K562 (cell line): ENCODE results near the gene C14orf180. TPM values are rescaled to one million over a fixed set of nuclear protein-coding genes. Genes with fewer than 3 reads are reported as not detected.

Experiments used
- ATF3 ChIP-seq, 2 experiments: fragments of 450-650 bp in 1 of 2; sonication (generic) in 1 of 2; formaldehyde crosslinking in 1 of 2; IDR thresholded peaks in 1 of 2; conservative IDR thresholded peaks in 1 of 2; 2 replicates each; pipeline versions ENCODE4 v1.6.1 to v1.8.1; 2016 to 2023; ENCODE audit warnings: mild to moderate bottlenecking in 2 of 2, moderate library complexity in 2 of 2, inconsistent platforms in 1 of 2, missing genetic modification reagents in 1 of 2
- E2F3 ChIP-seq: fragments of 250-450 bp; sonication (Bioruptor Pico); IDR thresholded peaks from 2 replicates; pipeline ENCODE4 v1.4.0; 2020; ENCODE audit warnings: mild to moderate bottlenecking
- TBL1XR1 ChIP-seq, 2 experiments: IDR thresholded peaks; 2 replicates each; pipeline ENCODE4 v1.6.1; 2012; ENCODE audit warnings: improper control_type of control experiment in 2 of 2, low read length in 2 of 2, mild to moderate bottlenecking in 1 of 2
- THAP12 ChIP-seq: fragments of 250-450 bp; sonication (Bioruptor Pico); IDR thresholded peaks from 2 replicates; pipeline ENCODE4 v1.9.0; 2021; ENCODE audit warnings: mild to moderate bottlenecking, inconsistent platforms
- UBTF ChIP-seq, 2 experiments: IDR thresholded peaks; 2 replicates each; pipeline ENCODE4 v1.6.1; 2012; ENCODE audit warnings: improper control_type of control experiment in 2 of 2, low read depth in 2 of 2, low read length in 2 of 2, borderline replicate concordance in 1 of 2
- ZFP30 ChIP-seq: fragments of 250-450 bp; sonication (Bioruptor Pico); IDR thresholded peaks from 2 replicates; pipeline ENCODE4 v1.8.0; 2022; ENCODE audit warnings: moderate library complexity, mild to moderate bottlenecking, inconsistent platforms, borderline replicate concordance
- ZNF586 ChIP-seq: fragments of 450-650 bp; formaldehyde crosslinking; conservative IDR thresholded peaks from 2 replicates; pipeline ENCODE4 v1.4.0; 2020; ENCODE audit warnings: mild to moderate bottlenecking, moderate library complexity
- polyA plus RNA-seq, 8 experiments: library from polyadenylated mRNA; depleted of rRNA in 4 of 8; stranded (reverse) in 5 of 8; unstranded in 3 of 8; fragments of >200 nt; fragmentation: Nextera tagmentation in 2 of 8; fragmentation: Illumina TruSeq in 1 of 8; extraction: Ambion mirVana in 2 of 8; extraction: Trizol in 1 of 8; gene quantifications; 2 replicates each; pipeline versions ENCODE4 v1.2.1 to v1.2.3, GENCODE V29; 2011 to 2014; ENCODE audit warnings: inconsistent platforms in 1 of 8, missing spikeins in 1 of 8
- total RNA-seq, 7 experiments: library from RNA; depleted of rRNA in 6 of 7; stranded (reverse); fragments of >200 nt in 6 of 7; fragmentation: Illumina TruSeq in 2 of 7; extraction: Trizol in 2 of 7; gene quantifications; 2 replicates each; pipeline versions ENCODE4 v1.2.1 to v1.2.3, GENCODE V29; 2011 to 2021; ENCODE audit warnings: low replicate concordance in 1 of 7
- TF ChIP-seq, protein P1 (sequence below): fragments of 450-650 bp; IDR thresholded peaks from 2 replicates; pipeline ENCODE4 v1.6.1; 2016; ENCODE audit warnings: mild to moderate bottlenecking, moderate library complexity

The C14orf180 gene
- total and polyA plus RNA-seq, 9 of the 15 experiments (the other 6 are each of a cell fraction or from before 2014, with no cell fraction given), result not detected

DNA sequence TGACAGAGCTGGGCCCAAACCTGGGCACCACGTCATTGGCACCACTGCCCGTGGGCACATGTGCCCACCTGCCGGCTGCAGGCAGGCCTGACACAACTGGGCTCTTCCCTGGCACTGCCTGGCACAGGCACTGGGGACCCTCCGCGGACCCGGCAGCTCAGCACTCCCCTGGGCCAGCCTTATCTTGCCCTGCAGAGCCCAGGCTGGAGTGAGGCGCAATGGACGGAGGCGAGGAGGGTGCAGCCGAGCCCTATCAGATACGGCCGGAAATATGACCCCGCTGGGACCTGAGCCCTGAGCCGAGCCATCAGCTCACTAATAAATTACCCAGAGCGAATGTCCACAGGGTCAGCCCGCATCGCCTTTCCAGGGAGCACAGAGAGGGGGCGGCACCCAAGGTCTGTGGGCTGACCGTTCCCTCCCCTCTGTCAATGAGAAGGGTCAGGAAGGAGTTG, 1.7 kb upstream of the C14orf180 start (continued):
- TF ChIP-seq, protein P1, sequence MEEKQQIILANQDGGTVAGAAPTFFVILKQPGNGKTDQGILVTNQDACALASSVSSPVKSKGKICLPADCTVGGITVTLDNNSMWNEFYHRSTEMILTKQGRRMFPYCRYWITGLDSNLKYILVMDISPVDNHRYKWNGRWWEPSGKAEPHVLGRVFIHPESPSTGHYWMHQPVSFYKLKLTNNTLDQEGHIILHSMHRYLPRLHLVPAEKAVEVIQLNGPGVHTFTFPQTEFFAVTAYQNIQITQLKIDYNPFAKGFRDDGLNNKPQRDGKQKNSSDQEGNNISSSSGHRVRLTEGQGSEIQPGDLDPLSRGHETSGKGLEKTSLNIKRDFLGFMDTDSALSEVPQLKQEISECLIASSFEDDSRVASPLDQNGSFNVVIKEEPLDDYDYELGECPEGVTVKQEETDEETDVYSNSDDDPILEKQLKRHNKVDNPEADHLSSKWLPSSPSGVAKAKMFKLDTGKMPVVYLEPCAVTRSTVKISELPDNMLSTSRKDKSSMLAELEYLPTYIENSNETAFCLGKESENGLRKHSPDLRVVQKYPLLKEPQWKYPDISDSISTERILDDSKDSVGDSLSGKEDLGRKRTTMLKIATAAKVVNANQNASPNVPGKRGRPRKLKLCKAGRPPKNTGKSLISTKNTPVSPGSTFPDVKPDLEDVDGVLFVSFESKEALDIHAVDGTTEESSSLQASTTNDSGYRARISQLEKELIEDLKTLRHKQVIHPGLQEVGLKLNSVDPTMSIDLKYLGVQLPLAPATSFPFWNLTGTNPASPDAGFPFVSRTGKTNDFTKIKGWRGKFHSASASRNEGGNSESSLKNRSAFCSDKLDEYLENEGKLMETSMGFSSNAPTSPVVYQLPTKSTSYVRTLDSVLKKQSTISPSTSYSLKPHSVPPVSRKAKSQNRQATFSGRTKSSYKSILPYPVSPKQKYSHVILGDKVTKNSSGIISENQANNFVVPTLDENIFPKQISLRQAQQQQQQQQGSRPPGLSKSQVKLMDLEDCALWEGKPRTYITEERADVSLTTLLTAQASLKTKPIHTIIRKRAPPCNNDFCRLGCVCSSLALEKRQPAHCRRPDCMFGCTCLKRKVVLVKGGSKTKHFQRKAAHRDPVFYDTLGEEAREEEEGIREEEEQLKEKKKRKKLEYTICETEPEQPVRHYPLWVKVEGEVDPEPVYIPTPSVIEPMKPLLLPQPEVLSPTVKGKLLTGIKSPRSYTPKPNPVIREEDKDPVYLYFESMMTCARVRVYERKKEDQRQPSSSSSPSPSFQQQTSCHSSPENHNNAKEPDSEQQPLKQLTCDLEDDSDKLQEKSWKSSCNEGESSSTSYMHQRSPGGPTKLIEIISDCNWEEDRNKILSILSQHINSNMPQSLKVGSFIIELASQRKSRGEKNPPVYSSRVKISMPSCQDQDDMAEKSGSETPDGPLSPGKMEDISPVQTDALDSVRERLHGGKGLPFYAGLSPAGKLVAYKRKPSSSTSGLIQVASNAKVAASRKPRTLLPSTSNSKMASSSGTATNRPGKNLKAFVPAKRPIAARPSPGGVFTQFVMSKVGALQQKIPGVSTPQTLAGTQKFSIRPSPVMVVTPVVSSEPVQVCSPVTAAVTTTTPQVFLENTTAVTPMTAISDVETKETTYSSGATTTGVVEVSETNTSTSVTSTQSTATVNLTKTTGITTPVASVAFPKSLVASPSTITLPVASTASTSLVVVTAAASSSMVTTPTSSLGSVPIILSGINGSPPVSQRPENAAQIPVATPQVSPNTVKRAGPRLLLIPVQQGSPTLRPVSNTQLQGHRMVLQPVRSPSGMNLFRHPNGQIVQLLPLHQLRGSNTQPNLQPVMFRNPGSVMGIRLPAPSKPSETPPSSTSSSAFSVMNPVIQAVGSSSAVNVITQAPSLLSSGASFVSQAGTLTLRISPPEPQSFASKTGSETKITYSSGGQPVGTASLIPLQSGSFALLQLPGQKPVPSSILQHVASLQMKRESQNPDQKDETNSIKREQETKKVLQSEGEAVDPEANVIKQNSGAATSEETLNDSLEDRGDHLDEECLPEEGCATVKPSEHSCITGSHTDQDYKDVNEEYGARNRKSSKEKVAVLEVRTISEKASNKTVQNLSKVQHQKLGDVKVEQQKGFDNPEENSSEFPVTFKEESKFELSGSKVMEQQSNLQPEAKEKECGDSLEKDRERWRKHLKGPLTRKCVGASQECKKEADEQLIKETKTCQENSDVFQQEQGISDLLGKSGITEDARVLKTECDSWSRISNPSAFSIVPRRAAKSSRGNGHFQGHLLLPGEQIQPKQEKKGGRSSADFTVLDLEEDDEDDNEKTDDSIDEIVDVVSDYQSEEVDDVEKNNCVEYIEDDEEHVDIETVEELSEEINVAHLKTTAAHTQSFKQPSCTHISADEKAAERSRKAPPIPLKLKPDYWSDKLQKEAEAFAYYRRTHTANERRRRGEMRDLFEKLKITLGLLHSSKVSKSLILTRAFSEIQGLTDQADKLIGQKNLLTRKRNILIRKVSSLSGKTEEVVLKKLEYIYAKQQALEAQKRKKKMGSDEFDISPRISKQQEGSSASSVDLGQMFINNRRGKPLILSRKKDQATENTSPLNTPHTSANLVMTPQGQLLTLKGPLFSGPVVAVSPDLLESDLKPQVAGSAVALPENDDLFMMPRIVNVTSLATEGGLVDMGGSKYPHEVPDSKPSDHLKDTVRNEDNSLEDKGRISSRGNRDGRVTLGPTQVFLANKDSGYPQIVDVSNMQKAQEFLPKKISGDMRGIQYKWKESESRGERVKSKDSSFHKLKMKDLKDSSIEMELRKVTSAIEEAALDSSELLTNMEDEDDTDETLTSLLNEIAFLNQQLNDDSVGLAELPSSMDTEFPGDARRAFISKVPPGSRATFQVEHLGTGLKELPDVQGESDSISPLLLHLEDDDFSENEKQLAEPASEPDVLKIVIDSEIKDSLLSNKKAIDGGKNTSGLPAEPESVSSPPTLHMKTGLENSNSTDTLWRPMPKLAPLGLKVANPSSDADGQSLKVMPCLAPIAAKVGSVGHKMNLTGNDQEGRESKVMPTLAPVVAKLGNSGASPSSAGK, result no peak
- TF ChIP-seq ATF3 (IDR thresholded peaks at IDR 0.05) (no peak), ATF3 (CRISPR knock-in tag; conservative IDR thresholded peaks at IDR 0.05) (no peak), UBTF (IDR thresholded peaks at IDR 0.05; ENCODE audit: borderline replicate concordance in 1 of 2, low read depth in 2 of 2, low read length in 2 of 2) (no peak), TBL1XR1 (IDR thresholded peaks at IDR 0.05; ENCODE audit: low read length in 2 of 2) (no peak), ZFP30 (no peak), THAP12 (CRISPR knock-in tag) (no peak), ZNF586 (CRISPR knock-in tag) (no peak), E2F3 (CRISPR knock-in tag) (no peak)
